GM18909 (cell line): ENCODE results near the gene WIZ.
A peak's percentile ranks its signal among the peaks of the same experiment; 100 is the strongest.
"Not testable (repeated sequence)": the region's sequence is repeated elsewhere in the genome, so short reads cannot be mapped to it uniquely, and the experiment has no call there.

Experiments used
- ATAC-seq: cut with Tn5 transposase; IDR thresholded peaks from one replicate; pipeline ENCODE4 v1.9.1; 2021; ENCODE audit warnings: mild to moderate bottlenecking; ENCODE audit not compliant: unreplicated experiment, poor library complexity

The WIZ gene

DNA sequence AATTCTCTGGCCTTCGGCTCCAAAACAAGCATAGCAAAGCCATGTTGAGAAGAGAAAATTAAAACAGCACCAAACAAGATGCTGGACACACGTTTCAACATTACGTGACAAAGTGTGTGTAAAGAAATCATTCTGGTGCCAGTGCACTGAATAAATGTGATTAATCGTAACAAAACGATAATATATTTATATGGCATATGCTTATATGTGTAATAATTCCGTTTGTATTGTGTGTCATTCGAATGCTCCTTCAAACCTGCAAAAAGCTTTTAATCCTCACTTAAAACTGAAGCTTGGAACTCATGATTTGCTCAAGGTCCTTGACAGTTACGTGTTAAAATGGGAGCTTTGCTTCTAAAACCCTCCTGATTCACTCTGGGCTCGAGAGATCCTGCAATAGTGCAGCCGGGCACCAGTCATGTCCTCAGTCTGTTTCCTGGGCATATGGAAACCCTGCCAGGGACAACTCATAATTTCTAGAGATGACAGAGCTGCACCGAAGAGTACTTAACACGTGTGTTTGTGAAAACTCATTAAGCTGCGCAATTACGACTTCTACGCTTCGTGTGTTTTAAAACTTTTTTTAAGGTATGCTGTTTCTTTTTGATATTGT lies 30.2 kb downstream of the WIZ start:
- no peak for ATAC-seq

DNA sequence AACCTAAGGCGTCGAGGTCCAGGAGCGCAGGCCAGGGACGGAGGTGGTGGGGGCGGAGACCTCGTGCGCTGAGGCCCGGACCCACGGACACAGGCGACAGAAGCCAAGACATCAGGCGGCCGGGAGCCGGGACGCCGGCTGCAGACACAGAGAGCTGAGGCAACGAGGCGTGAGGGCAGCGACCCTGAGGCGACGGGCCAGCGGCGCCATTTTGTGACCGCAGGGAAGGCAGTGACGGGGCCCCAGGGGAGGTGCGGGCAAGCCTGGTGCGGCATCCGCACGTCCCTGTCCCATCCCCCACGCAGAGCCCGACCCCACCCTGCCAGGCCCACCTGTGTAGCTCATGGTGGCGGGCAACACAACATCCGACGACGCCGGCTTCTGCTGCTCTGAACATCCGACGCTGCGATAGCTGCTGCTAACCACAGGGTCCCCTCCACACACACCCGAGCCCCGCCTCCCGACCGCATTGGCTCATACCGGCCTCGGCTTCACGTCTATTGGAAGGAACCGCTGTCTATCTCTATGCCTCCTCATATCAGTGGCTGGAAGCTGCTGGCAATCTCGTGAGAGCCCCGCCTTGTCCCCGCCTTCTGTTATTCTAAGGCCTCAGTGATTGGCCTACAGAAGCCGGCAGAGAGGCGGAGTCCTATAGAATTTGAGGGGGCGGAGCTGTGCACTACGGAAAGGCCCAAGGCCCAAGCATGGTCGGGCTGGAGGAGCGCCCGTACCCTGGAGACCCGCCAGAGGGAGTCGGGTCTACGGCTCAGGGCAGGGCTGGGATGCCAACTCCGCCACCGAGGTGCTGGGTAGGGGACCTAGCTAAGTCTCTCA lies 31.0 kb downstream of the WIZ start, which contains the start of gene AKAP8L:
TSS of gene AKAP8L (minus strand) at position 410 of the 834 bp plus-strand sequence. CDS start at position 345, 65 bp downstream.
- peak; percentile 94 for ATAC-seq

DNA sequence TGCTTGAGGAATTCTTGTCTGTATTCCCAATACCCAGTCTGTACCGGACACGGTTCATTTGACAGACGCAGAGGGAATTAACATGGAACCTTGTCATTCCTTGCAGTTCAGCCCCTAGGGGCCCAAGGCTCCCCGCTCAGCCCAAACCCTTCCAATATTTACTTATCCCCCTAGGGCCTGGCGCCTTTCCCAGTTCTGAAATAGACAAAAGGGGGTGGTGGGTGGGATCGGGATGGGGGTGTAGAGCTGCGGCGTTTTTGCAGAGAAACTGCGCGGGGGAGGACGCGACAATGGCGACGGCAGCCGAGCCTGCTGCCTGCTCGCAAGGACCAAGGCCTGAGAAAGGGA lies 31.6 kb downstream of the WIZ start:
- ATAC-seq, result no peak

DNA sequence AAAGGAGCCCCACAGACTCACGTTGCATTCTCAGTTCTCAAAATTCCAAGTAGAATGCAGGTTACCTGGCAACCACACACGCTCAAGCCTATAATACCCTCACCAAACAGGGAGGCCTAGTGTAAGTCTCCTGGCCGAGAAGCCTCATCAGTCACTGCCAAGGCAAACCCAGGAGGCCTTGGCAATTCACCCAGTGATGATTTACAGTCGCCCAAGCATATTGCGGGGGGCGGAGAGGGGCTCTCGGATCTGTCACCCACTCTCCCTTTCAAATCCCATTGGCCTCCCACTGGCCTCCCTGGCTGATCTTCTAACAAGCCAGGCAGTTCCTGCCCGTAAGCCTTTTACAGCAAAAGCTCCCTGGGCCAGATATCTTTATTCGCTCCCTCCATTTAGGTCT lies 32.1 kb downstream of the WIZ start:
- ATAC-seq, result no peak

DNA sequence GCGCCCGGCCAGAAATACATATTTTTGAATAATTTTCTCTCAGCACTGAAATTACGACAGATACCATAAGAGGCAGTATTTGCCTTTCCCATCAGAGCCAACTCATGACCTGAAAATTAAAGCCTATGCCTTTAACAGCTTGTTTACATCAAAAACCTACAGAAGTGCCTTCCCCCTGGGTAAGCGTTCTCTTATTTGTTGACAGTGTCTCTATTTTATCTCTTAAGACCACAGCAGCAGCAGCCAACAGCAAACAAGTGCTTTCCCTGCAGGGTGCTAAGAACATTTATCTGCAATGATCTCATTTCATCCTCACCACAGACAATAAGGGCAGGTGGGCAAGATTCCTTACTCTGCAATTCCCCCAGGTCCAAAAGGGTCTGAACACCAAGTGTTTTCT lies 36.9 kb downstream of the WIZ start:
- ATAC-seq, result no peak

DNA sequence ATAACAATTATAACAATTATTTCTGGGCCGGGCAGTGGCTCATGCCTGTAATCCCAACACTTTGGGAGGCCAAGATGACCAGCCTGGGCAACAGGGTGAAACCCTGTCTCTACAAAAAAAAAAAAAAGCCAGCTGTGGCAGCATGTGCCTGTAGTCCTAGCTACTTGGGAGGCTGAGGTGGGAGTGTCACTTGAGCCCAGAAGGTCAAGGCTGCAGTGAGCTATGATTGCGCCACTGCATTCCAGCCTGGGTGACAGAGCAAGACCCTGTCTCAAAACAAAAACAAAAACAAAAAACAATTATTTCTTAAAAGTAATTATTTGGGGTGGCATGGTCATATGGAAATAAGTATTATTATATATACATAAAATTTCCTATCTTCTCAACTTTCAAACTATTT lies 38.4 kb downstream of the WIZ start:
- ATAC-seq, result not testable (repeated sequence)

DNA sequence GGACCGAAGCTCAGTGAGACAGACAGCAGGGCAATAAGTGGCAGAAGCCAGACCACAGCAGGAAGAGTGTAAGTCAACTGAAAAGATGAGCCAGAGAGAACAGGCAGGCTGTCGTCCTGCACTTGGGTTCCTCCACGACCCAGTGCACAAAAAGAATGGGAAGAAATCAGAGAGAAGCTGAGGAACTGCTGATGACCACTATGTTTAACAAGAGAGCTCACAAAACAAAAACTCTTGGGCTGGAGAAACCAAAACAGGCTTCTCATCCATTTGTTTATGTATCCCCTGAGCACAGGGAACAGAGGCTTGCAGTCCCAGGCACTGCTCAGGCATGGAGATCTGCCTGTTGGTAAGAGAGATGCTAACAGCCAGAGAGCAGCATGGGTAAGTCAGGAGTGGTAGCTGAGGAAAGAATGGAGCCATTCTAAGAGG lies 45.0 kb downstream of the WIZ start:
- ATAC-seq, result no peak

DNA sequence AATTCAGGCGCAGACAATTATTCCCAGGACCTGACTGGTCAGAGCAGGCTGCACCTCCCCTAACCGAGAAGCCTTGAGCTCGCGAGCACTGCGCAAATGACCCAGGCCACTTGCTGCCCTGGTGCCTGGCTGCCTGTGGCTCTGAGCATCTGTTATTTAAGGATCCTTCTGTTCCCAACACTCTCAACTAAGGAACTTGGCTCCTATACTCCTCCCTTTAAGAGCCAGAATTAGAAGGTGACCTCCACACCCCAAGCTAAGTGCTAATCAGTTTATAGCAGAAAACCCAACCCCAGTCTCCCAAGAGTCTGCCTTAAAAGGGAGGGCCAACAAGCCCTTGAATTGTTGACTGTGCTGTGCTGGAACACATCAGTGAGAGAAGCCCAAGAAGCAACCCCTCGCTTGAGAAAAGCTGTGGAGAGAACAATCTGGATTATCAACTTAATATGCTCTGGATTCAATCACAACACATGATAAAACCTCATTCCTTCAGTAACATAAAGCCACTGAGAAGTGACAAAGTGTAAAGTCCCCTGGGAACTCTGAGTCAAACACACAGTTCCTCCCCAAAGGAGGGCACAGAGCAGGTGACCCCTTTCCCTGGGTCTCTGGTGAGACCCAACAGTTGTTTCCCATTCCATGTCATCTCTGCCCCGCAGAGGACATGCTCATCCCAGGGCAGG lies 45.5 kb downstream of the WIZ start:
- no peak for ATAC-seq

DNA sequence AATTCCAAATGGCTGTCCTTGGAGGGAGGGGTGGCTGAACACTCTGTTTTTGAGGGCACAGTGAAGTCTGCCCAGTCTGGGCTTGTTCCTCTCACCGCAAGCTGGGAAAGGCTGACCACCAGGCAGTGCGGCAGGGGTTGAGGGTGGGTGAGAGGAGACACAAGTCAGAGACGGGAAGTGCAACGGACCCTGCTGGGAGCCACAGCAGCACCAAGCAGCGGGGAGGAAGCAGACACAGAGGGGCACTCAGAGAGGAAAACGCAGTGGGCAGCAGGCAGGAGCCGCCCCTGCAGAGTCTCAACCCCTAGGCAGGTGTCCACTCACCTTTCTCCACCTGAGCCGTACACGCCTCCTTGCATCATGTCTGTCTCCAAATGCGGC lies 46.6 kb downstream of the WIZ start:
- no peak for ATAC-seq

DNA sequence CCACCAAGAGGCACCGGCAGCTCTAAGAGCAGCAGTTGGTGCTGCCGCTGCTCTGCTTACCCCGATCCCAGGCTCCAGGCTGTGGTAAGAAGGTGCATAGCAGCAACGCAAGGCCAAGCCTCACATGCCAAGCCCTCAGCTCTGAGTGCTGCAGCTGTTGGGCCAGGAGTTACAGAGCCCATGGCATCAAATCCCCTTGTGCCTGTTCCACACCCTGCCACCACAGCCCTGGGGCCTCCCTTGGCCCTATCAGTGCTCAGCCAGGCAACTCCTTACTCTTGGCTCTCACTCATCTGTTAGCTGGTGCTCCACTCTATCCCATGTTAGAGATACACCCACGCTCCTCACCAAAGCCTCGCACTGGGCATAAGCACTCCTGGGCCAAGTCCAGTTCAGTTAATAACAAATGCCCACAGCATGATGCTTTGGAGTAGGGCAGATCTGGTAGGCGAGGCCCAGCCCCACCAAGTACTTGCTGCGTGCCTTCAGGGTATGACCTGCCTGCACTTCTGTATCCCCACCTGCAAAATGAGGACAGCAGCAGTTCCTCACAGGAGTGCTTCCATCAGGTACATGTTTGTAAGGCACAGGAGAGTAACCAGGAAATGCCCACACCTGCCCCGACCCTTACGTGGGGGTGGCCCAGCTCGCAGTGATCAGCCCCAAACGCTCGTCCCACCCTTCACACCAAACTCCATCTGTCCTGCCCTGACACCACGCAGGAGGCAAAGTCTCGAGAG lies 47.2 kb downstream of the WIZ start:
- no peak for ATAC-seq

DNA sequence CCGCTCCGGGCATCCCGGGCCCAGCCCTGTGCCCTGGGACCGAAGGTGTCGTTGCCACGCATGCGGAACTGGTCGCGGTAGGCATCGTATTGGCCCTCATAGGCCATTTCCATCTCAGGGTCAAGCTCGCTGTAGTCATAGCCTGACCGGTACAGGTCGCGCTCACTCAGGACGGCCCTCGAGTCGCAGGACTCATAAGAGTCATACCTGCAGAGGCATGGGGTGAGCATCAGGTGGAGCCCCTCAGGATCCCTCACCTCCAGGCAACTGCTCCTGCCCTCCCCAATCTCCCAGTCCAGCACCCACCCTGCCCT lies 48.4 kb downstream of the WIZ start:
- ATAC-seq, result no peak

DNA sequence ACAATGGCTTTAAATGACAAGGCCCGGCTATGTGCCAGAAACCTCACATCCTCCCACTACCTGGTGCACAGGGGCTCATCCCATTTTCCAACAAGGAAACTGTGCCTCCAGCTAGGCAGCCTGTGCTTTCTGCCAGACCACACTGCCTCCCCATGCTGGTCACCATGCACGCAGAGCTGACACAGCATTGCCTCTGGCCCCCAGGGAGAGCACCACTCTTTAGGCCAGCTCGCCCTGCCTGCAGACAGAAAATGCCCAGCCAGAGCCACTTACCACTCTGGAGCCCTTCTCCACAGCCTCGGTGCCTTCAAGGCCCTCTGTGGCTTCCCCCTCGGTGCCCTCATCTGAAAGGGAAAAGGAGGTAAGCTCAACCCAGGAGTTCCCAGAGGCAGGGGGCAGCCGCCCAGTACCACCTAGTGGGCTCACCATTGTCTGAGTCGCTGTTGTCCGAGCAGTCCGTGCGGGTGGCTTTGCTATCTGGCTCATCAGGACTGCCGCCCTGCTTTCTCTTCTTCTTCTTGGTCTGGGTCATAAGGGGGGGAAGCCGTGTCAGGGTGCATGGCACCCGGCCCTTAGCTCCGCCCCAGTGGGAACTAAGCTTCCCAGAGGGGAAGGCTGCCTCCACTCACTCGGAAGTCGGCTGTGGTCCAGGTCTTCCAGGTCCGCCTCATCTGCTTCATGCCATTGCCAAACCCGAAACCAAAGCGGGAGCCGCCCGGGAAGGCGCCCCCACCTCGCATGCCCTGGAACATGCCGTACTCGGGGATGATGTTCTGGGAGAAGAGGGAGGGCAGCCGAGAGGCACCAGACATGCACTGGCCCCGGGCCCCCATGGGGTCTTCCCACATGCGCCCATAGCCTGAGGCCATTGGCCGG lies 49.0 kb downstream of the WIZ start:
- no peak for ATAC-seq

DNA sequence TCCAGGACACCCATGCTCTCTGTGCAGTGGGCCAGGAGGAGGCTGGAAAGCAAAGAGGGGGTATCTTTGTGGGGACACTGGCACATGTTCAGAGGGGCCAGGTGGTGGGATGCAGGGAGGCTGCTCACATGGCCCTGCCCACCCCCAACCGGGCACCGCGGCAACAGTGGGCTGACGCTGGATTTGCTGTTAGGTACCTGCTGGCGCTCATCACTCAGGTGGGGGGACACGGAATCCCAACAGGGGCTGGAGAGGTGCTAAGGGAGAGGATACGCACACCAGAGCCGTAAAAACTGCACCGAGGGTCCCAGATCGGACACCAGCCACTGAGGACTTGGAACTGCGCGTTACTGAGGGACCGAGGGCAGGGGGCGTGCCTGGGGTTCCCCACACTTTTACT lies 50.1 kb downstream of the WIZ start:
- no peak for ATAC-seq

DNA sequence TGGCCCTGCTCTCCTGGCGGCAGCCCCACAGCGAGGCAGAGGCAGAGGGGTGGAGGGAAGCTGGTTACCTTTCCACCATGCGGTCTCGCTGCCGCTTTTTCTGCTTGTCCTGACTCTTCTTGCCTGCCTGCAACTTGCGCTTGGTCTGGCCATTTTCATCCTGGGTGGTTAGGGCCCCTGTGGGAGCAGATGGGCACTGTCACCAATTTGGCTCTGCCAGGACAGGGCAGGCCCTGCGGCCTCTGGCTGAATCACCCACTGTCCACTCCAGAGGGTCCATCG lies 50.6 kb downstream of the WIZ start:
- no peak for ATAC-seq

DNA sequence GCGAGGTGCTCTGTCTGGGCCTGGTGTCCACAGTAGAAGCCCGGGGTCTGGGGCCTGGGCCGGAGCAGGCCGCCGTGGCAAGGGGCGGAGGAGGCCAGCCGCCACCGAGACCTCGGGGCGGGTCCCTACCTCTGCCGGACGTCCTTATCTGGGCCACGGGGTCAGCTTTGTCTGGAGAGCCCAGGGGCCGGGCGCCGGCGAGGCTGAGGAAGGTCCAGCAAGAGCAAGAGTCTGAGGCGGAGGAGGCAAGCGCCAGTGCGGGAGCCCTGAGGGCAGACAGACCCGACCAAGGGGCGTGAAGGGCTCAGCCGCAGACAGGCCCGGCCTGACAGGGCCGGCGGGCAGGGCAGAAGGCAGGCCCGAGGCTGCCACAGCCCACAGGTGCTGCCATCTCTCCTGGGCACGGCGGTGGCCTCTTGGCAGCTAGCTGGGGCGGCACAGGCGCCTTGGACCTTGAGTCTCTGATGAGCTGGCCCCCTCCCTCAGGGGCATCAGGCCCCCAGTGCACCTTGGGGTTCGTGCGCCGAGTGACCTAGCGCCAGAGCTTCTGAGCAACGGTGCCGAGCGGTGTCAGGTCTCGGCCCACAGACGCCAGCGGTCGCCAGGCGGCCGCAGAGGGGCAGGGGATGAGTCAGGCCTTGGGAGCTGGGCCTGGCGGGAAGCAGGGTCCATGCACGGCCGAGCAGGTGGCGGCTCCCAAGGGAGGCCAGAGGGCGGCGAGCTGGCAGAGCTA lies 51.1 kb downstream of the WIZ start:
- ATAC-seq, result no peak

DNA sequence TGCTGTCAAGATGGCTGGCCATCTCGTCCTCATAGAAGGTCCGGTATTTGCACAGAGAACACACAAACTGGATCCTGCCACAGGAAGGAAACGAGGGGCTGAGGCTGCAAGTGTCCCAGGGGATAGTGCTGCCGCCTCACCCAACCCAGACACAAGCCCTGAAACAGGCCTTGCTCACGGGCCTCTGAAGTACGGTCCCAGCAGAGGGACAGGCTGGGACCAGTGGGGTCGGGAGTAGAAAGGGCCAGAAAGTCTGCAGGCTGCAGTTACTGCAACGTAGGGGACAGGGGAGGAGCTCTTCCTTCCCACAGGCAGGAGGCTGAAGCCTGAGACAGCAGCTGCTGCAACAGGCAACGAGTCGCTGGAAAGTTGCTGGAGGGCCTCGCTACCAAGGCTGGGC lies 52.0 kb downstream of the WIZ start:
- no peak for ATAC-seq

DNA sequence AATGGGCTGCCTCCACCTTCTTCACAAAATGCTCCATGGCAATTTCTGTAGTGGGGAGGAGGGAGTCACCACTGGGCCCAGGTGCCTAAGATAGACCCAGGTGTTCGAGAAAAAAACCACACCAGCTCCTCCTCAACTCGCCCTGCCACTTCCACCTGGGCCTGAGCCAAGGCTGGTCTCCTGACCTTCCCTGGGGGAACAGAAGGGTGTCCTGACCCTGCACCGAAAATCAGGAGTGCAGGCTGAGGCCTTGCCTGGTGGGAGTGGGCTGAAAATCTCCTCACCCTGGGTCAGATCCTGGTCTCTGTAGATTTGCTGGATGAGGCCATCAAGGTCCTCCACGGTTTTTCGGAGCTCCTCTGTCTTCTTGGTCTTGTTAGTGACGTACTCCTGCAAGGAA lies 52.5 kb downstream of the WIZ start:
- no peak for ATAC-seq

DNA sequence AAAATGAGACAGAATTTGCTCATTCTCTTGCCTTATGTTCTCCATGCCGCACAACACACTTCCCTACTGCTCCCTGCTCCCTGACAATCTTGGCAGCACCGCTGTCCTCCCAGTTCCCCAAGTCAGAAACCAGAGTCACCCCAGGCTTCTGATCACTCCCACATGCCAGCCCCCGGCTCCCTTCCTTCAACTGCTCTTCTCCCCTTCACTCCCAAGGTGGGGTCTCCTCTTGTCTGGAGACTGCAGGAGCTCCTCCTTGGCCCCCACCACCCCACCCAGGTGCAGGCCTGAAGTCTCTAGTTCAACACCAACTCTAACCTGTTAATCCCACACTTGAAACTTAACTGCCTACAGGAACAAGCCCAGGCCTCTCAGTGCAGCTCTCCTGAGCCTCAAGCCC lies 53.3 kb downstream of the WIZ start:
- no peak for ATAC-seq

DNA sequence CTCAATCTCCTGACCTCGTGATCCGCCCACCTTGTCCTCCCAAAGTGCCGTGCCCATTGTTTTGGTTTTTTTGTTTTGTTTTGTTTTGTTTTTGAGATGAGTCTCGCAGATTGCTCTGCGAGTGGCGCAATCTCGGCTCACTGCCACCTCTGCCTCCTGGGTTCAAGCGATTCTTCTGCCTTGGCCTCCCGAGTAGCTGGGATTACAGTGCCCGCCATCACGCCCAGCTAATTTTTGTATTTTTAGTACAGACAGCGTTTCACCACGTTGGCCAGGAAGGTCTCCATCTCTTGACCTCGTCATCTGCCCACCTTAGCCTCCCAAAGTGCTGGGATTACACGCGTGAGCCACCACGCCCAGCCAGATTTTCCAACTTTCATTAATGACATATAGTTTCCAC lies 54.5 kb downstream of the WIZ start:
- not testable (repeated sequence) for ATAC-seq

DNA sequence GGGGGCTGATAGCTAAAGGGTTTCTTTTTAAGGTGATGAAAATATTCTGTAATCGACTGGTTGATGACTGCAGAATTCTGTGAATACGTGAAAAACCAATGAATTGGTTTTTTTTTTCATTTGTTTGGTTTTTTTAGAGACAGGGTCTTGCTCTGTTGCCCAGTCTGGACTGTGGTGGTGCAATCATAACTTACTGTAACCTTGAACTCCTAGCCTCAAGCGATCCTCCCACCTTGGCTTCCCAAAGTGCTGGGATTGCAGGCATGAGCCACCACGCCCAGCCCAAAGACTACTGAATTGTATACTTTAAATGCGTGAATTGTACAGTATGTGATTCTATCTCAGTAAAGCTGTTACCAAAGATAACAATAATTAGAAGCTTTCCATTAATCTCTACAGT lies 55.3 kb downstream of the WIZ start:
- ATAC-seq, result no peak
